Astrocyte of the spinal cord (primary cell): ENCODE data around the gene S1PR5.

Source experiments
- DNase-seq: peaks from one replicate; pipeline ENCODE4 v3.0.0; 2011; ENCODE audit warnings: low read depth, low spot score
- H3K4me3 ChIP-seq: 2 replicates; pipeline ENCODE4 v1.5.1; 2011; ENCODE audit warnings: low read depth, mild to moderate bottlenecking, low read length, moderate library complexity
- in situ Hi-C: cut with HindIII; loops from 2 replicates; pipeline ENCODE4 v1.10.0; 2017; ENCODE audit warnings: low sequenced_read_pairs
- TF ChIP-seq, protein P1 (sequence below): IDR thresholded peaks from 2 replicates; pipeline ENCODE4 v1.5.1; 2012; ENCODE audit warnings: low read depth, mild to moderate bottlenecking, low read length, inconsistent platforms

S1PR5 gene

DNA sequence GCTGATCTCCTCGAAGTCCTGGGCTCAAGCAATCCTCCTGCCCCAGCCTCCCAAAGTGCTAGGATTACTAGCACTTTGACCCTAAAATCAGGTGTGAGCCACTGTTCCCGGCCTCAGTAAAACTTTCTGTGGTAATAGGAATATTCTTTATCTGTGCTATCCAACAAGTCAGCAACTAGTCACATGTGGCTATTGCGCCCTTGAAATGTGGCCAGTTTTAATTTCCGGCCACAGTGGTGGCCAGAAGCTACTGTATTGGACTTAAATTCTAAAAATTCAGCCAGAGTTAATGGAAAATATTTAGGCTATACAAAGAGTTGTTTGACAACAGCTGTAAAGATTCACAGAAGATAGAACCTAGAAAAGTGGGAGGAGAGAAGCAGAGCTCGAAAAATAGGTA is 44.1 kb downstream of the S1PR5 start:
- DNase-seq, result no peak
- no peak overlapping the region for H3K4me3 ChIP-seq
- TF ChIP-seq, protein P1, sequence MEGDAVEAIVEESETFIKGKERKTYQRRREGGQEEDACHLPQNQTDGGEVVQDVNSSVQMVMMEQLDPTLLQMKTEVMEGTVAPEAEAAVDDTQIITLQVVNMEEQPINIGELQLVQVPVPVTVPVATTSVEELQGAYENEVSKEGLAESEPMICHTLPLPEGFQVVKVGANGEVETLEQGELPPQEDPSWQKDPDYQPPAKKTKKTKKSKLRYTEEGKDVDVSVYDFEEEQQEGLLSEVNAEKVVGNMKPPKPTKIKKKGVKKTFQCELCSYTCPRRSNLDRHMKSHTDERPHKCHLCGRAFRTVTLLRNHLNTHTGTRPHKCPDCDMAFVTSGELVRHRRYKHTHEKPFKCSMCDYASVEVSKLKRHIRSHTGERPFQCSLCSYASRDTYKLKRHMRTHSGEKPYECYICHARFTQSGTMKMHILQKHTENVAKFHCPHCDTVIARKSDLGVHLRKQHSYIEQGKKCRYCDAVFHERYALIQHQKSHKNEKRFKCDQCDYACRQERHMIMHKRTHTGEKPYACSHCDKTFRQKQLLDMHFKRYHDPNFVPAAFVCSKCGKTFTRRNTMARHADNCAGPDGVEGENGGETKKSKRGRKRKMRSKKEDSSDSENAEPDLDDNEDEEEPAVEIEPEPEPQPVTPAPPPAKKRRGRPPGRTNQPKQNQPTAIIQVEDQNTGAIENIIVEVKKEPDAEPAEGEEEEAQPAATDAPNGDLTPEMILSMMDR, result no peak
- in situ Hi-C loops, result no loop called here

DNA sequence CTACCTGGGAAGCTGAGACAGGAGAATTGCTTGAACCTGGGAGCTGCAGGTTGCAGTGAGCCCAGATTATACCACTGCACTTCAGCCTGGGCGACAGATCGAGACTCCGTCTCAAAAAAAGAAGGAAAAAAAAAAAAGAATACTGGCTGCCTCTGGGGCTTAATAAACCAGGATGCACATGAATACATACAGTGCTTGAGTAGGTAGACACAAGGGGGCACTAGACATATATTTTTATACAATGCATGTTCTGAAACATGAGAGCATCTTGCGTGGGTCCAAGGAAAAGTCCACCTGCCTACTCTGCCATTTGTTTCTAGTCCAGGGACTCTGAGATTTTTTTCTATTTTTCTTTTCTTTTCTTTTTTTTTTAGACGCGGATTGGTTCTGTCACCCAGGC is 45.3 kb downstream of the S1PR5 start:
- in situ Hi-C loops, result no loop called here
- peak; percentile 43 for DNase-seq
- no peak overlapping the region for H3K4me3 ChIP-seq
- TF ChIP-seq, protein P1, result peak; percentile 56

DNA sequence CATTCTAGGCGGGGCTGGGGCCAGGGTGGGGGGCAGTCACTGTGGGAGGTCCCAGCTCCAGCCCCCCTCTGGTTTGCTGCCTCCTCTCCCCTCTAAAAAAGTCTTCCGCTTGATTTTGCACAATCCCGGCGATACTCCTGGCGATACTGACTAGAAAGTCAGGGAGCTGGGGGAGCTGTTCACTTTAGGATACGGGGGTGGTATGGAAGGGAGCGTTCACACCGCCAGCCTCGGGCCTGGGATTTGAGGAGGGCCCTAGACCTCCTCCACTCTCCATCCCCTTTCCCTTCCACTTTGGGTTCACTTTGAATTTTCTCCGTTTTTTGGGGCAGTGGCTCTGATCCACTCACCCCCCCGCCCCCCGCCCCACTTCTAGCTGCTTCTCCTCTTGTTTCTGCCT is 49.1 kb downstream of the S1PR5 start:
- no peak overlapping the region for H3K4me3 ChIP-seq
- in situ Hi-C loops, result no loop called here
- no peak for DNase-seq
- TF ChIP-seq, protein P1, result no peak

DNA sequence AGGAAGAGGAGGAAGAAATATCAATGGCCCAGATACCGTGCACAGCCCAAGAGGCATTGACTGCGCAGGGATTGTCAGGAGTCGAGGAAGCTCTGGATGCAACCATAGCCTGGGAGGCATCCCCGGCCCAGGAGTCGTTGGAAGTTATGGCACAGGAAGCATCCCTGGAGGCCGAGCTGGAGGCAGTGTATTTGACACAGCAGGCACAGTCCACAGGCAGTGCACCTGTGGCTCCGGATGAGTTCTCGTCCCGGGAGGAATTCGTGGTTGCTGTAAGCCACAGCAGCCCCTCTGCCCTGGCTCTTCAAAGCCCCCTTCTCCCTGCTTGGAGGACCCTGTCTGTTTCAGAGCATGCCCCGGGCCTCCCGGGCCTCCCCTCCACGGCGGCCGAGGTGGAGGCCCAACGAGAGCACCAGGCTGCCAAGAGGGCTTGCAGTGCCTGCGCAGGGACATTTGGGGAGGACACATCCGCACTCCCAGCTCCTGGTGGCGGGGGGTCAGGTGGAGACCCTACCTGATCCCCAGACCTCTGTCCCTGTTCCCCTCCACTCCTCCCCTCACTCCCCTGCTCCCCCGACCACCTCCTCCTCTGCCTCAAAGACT is 50.0 kb downstream of the S1PR5 start:
- H3K4me3 ChIP-seq, result no peak overlapping the region
- in situ Hi-C loops, result no loop called here
- TF ChIP-seq, protein P1, result no peak
- no peak for DNase-seq

DNA sequence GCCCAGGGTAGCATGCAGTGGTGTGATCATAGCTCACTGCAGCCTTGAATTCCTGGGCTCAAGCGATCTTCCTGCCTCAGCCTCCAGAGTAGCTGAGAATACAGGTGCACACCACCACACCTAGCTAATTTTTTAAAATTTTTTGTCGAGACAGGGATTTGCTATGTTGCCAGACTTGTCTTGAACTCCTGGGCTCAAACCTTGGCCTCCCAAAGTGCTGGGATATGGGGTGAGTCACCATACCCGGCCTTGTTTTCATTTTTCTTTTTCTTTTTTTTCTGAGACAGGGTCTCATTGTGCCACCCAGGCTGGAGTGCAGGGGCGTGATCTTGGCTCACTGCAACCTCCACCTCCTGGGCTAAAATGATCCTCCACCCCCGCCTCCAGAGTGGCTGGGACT is 52.8 kb downstream of the S1PR5 start:
- DNase-seq, result no peak
- TF ChIP-seq, protein P1, result no peak
- in situ Hi-C loops, result no loop called here

More for the DNA sequence above, 52.8 kb downstream of the S1PR5 start:
- no peak overlapping the region for H3K4me3 ChIP-seq
